Ovary (tissue), 9 donors: ENCODE results near the gene SLC6A1. TPM values are rescaled to one million over a fixed set of nuclear protein-coding genes. Genes with fewer than 3 reads are reported as not detected.

ENCODE experiments used
- DNase-seq, 5 donors: peaks; one replicate each; pipeline ENCODE4 v3.0.0-alpha.2; 2019 to 2020
- H3K27ac ChIP-seq, 2 donors: fragments of 200-600 bp; one replicate each; pipeline versions ENCODE4 v1.5.1 to v1.8.0; 2019 to 2022
- H3K27me3 ChIP-seq: fragments of 200-600 bp; one replicate; pipeline ENCODE4 v1.8.0; 2022
- H3K36me3 ChIP-seq: fragments of 200-600 bp; sonication (generic); one replicate; pipeline ENCODE4 v1.5.1; 2019
- H3K4me1 ChIP-seq: one replicate; pipeline ENCODE4 v1.8.1; 2013; ENCODE audit warnings: mild to moderate bottlenecking, moderate library complexity; ENCODE audit not compliant: insufficient read depth
- H3K4me3 ChIP-seq: fragments of 200-600 bp; sonication (generic); one replicate; pipeline ENCODE4 v1.5.1; 2017
- H3K9me3 ChIP-seq, 2 donors: fragments of 200-600 bp in 1 of 2; sonication (generic) in 1 of 2; one replicate each; pipeline versions ENCODE4 v1.5.1 to v1.8.1; 2013 to 2019; ENCODE audit warnings: mild to moderate bottlenecking in 1 of 2, moderate library complexity in 1 of 2
- CTCF ChIP-seq, 3 donors: fragments of 450-650 bp in 2 of 3; fragments of 200-600 bp in 1 of 3; IDR thresholded peaks; one replicate each; pipeline versions ENCODE4 v1.5.1 to v1.8.0; 2016 to 2022; ENCODE audit warnings: antibody characterized with exemption in 3 of 3, mild to moderate bottlenecking in 1 of 3
- EP300 ChIP-seq: sonication (generic); formaldehyde crosslinking; IDR thresholded peaks from one replicate; pipeline ENCODE4 v1.6.1; 2017; ENCODE audit warnings: antibody characterized with exemption
- POLR2A ChIP-seq: fragments of 450-650 bp; IDR thresholded peaks from one replicate; pipeline ENCODE4 v1.6.1; 2017; ENCODE audit warnings: antibody characterized with exemption, mild to moderate bottlenecking, moderate library complexity
- WGBS, 3 donors: extraction: QIAGEN DNeasy Blood & Tissue Kit in 1 of 3; methylation state at CpG; one replicate each; pipeline versions ENCODE4 v1.1.5 to v1.1.7; 2013 to 2017; 5-methylcytosine and 5-hydroxymethylcytosine counted together
- intact Hi-C, 4 donors: fragments of 100-400 bp; cut with DNase I; formaldehyde crosslinking; loops; one replicate each; pipeline versions ENCODE4 v1.11.0 to v1.15.1; 2022 to 2023
- polyA plus RNA-seq, 2 donors: library from polyadenylated mRNA; stranded (reverse); fragments of 200-250 nt in 1 of 2; fragments of 350-450 nt in 1 of 2; fragmentation: Illumina TruSeq in 1 of 2; extraction: RNeasy Lipid Tissue Mini Kit (QIAGEN cat#74804) in 1 of 2; gene quantifications; one replicate each; pipeline ENCODE4 v1.2.3, GENCODE V29; 2013 to 2014
- total RNA-seq, 7 donors: library from RNA; depleted of rRNA in 2 of 7; stranded (reverse); fragments of >200 nt in 2 of 7; fragmentation: NEBNext Ultra II Directional in 3 of 7; extraction: Animal tissue kit (Norgen Biotek cat#: 25700) in 3 of 7; gene quantifications; one replicate each; pipeline versions ENCODE4 v1.1.0 to v1.2.4, GENCODE V29; 2016 to 2023
- donor health status: DM: no; HTN: no; CAD: no; lungs with moderate emphysema.
- donor health status: DM: no; HTN: no; CAD: no.
- donor health status: Bipolar disorder and iron deficiency.
- donor health status: DM: yes; HTN: yes; CAD: no.
- donor health status: DM: no; HTN: no; CAD: no.
- donor health status: DM: yes; HTN: yes; CAD: no.

Gene SLC6A1
- total and polyA plus RNA-seq, 9 donors = 0.23 to 3.3 (median 1.2) TPM

GRCh38 chr3:10972072-10972782, 20.3 kb upstream of the SLC6A1 start:
- Histone ChIP-seq H3K36me3 (no peaks in the 10 kb centered on the region), H3K27ac (no peak overlapping the region), H3K4me1 (no peaks in the 10 kb centered on the region), H3K9me3 (no peaks in the 10 kb centered on the region), H3K27me3 (no peaks in the 10 kb centered on the region), H3K4me3 (no peak overlapping the region)
- WGBS, 3 donors = 30 to 44% (median 32%) methylated on average over 10 of the region's 10 CpGs
- no peak for DNase-seq
- intact Hi-C loops = no loop called here
- TF ChIP-seq CTCF (IDR thresholded peaks at IDR 0.05) (no peak), EP300 (no peak), POLR2A (no peak)

- no peak for DNase-seq
- Histone ChIP-seq H3K4me3 (no peak overlapping the region), H3K27me3 (no peaks in the 10 kb centered on the region), H3K27ac (no peak overlapping the region), H3K4me1 (no peaks in the 10 kb centered on the region), H3K9me3 (no peaks in the 10 kb centered on the region), H3K36me3 (no peaks in the 10 kb centered on the region)
- WGBS, 3 donors = 63 to 68% (median 66%) methylated on average over 13 of the region's 13 CpGs
- intact Hi-C loops = no loop called here
- no peak for TF ChIP-seq POLR2A
- TF ChIP-seq EP300 = no peak
Measured at GRCh38 chr3:10973046-10973595, 19.4 kb upstream of the SLC6A1 start.

GRCh38 chr3:10974131-10974530, 18.4 kb upstream of the SLC6A1 start:
- Histone ChIP-seq H3K27ac (no peak overlapping the region), H3K4me1 (no peaks in the 10 kb centered on the region), H3K9me3 (no peaks in the 10 kb centered on the region), H3K36me3 (no peaks in the 10 kb centered on the region), H3K4me3 (no peak overlapping the region), H3K27me3 (no peaks in the 10 kb centered on the region)
- WGBS, 3 donors = 60 to 81% (median 77%) methylated on average over 7 of the region's 7 CpGs
- intact Hi-C loops = no loop called here
- TF ChIP-seq POLR2A (no peak), CTCF (IDR thresholded peaks at IDR 0.05) (no peak), EP300 (no peak)
- no peak for DNase-seq

GRCh38 chr3:10974746-10975375, 17.7 kb upstream of the SLC6A1 start:
- intact Hi-C loops = loop anchor here in 1 of 4 donors (5.0 kb wide), 1 partner anchor 262 kb away; no protein-coding TSS in a partner anchor
- 62 to 76% (median 69%) methylated on average over 7 of the region's 7 CpGs for whole genome bisulfite sequencing, 3 donors
- Histone ChIP-seq H3K4me1 (no peaks in the 10 kb centered on the region), H3K9me3 (no peaks in the 10 kb centered on the region), H3K27me3 (no peaks in the 10 kb centered on the region), H3K27ac (no peak overlapping the region), H3K36me3 (no peaks in the 10 kb centered on the region), H3K4me3 (no peak overlapping the region)
- TF ChIP-seq EP300 (no peak), POLR2A (no peak), CTCF (IDR thresholded peaks at IDR 0.05) (no peak)
- no peak for DNase-seq
